ENCODE measurements around the gene FN1.

GRCh38 chr2:215379948-215380347, 55.9 kb downstream of the FN1 start:
- no peak for TF ChIP-seq CTCF (IDR thresholded peaks at IDR 0.05)
- no peak for TF ChIP-seq POLR2AphosphoS5 (IDR thresholded peaks at IDR 0.05)
- TF ChIP-seq EP300 (IDR thresholded peaks at IDR 0.05): no peak
